ENCODE results near the gene GRM8.

Gene GRM8

DNA sequence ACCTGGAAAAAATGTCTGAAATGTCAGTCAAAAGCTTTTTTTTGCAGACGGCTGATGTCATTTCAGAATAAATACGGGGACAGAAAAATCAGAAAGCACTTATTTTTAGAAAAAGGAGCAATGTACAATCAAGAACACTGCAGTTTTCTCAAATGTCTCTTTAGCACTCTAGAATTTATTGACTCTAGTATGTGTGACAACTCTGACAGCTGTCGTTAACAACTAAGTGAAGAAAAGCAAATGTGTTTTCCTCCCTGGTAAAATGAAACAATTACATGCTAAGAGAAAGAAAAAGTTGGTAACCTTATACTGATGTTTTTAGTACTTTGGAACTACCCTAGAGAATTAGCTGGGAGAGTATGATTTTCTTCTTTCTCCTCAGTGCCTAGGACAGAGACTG lies 497.4 kb downstream of the GRM8 start:
- no peak overlapping the region for H3K27ac Mint-ChIP-seq (ENCODE audit: low read depth)
- ATAC-seq (replicated peaks; ENCODE audit: extremely low read depth, poor library complexity, severe bottlenecking) (no peak), DNase-seq (ENCODE audit: low spot score in 2 of 2) (no peak)
- no peaks in the 10 kb centered on the region for H3K4me1 Mint-ChIP-seq
- H3K9me3 Mint-ChIP-seq, result no peaks in the 10 kb centered on the region
- no peak overlapping the region for H3K4me3 Mint-ChIP-seq
- no peaks in the 10 kb centered on the region for H3K27me3 Mint-ChIP-seq
- no peaks in the 10 kb centered on the region for H3K36me3 Mint-ChIP-seq (ENCODE audit: insufficient read depth)

DNA sequence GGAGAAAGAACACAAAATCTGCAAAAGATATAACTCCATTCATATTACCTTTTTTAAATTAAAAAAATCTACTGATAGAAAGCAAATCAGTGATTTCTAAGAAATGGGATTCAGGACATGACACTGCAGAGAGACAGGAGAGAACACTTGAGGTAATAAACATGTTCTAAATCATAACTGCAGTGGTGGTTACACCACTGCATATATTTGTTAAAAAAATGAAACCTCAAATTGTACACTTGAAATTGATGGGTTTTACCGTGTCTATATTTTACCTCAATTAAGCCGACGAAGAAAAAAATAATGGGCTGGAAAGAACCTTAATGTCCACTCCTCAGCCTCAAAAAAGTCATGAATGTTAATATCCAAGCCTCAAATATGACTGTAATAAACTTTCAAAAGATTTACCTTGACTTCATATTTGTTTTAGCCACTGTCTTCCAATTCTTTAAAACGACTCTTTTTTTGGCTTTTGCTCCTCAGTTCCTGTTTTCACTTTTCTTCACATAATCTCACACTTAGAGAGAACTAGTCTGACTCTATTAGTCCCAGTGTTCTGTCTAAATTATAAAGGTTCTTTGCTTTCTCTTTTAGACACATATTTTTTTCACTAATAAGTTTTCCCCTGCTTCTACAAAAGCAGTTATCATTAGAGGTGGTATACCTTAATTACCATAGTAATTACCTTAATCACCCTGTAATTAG lies 502.4 kb downstream of the GRM8 start:
- Mint-ChIP-seq H3K9me3 (no peaks in the 10 kb centered on the region), H3K4me1 (no peaks in the 10 kb centered on the region), H3K4me3 (no peak overlapping the region), H3K27me3 (no peaks in the 10 kb centered on the region), H3K27ac (ENCODE audit: low read depth) (no peak overlapping the region), H3K36me3 (ENCODE audit: insufficient read depth) (no peaks in the 10 kb centered on the region)
- no peak for ATAC-seq (replicated peaks; ENCODE audit: extremely low read depth, poor library complexity, severe bottlenecking)
- no peak for DNase-seq (ENCODE audit: low spot score in 2 of 2)

DNA sequence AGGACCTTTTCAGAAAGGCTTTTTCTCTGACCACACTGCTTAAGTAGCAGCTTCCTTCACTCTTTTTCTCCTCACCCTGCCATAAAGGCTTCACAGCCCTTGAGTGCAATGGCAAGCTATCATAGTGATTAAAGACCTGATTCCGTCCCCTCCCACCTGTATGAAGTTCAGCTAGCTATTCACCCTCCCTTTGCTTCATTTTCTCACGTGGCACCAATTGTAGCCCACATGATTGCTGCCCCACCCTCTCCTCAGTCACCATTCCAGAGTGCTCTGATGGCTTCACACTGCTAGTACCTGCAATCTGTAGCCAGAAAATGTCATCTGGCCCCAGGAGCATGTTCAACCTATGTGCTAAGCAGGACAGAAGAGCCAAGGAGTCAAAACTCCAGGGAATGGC lies 523.8 kb downstream of the GRM8 start:
- H3K9me3 Mint-ChIP-seq, result no peaks in the 10 kb centered on the region
- ATAC-seq (replicated peaks; ENCODE audit: extremely low read depth, poor library complexity, severe bottlenecking), result no peak
- no peak overlapping the region for H3K27ac Mint-ChIP-seq (ENCODE audit: low read depth)
- no peak overlapping the region for H3K4me3 Mint-ChIP-seq
- H3K27me3 Mint-ChIP-seq, result no peaks in the 10 kb centered on the region
- H3K4me1 Mint-ChIP-seq, result no peaks in the 10 kb centered on the region
- no peak for DNase-seq (ENCODE audit: low spot score in 2 of 2)
- H3K36me3 Mint-ChIP-seq (ENCODE audit: insufficient read depth), result no peaks in the 10 kb centered on the region

DNA sequence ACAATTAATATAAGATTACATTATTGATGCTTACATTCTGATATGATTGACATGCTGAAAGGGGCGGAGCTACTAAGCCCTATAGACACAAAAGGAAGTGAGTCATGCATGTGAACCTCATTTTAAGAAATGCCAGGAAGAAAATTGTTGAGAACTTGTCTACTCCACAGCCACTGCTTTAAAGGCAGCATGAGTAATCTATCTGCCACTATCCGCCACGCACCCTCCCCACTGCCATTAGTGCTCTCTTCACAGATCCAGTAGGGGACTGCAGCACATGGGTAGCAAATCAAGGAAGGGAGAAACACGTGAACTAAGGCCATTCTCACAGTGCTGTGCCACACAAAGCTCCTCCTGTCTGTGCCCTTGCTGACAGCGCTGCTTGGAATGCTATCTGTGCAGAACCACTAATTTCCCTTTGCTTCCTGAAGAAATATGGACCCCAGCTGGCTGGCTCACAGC lies 524.8 kb downstream of the GRM8 start:
- no peaks in the 10 kb centered on the region for H3K36me3 Mint-ChIP-seq (ENCODE audit: insufficient read depth)
- peak overlapping the region; percentile 35 for H3K27ac Mint-ChIP-seq (ENCODE audit: low read depth)
- no peaks in the 10 kb centered on the region for H3K27me3 Mint-ChIP-seq
- H3K4me1 Mint-ChIP-seq, result no peaks in the 10 kb centered on the region
- DNase-seq (ENCODE audit: low spot score in 2 of 2) (no peak), ATAC-seq (replicated peaks; ENCODE audit: extremely low read depth, poor library complexity, severe bottlenecking) (peak; percentile 32)
- no peaks in the 10 kb centered on the region for H3K9me3 Mint-ChIP-seq
- no peak overlapping the region for H3K4me3 Mint-ChIP-seq

DNA sequence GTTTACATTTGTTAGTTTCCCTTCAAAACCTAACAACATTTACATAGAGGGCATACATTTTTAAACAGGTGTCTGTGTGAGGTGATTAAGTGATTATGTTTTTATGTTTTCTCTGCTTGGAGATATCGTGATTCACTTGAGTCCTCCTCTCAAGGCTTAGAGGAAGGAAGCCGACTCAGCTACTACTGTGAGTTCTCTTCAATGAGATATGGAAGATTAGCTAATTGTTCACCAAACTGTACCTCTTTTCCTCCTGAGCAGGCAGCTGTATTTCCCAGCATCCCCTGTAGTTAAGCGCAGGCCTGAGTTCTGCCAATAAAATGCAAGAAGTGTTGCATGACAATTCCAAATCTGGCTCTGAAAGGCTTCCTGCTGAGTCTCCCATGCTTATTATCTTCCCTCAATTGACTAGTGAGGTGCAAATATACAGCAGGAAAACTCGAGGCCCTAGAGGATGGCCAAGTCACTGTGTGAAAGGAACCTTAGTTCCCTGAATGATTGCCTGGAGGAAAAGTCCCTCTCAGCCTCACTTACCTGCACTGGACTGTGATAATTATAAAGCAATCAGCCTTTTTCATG lies 528.7 kb downstream of the GRM8 start:
- Mint-ChIP-seq H3K36me3 (ENCODE audit: insufficient read depth) (peaks cover 2% of the 10 kb centered on the region), H3K9me3 (no peaks in the 10 kb centered on the region), H3K27me3 (no peaks in the 10 kb centered on the region), H3K27ac (ENCODE audit: low read depth) (no peak overlapping the region), H3K4me3 (no peak overlapping the region), H3K4me1 (no peaks in the 10 kb centered on the region)
- DNase-seq (ENCODE audit: low spot score in 2 of 2) (no peak), ATAC-seq (replicated peaks; ENCODE audit: extremely low read depth, poor library complexity, severe bottlenecking) (no peak)

DNA sequence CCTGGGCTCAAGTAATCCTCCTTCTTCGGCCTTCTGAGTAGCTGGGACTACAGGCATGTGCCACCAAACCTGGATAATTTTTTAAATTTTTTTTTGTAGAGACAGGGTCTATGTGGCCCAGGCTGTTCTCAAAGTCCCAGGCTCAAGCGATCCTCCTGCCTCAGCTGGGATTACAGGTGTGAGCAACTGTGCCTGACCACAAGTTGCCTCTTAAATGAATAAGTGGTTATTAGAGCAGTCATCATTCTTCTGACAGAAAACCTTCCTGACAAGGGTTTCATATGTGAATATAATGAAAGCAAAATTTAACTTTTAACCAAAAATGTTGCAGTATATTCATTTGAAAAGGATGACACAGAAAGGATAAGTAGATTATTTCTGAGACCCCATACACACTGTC lies 532.5 kb downstream of the GRM8 start:
- Mint-ChIP-seq H3K27me3 (no peaks in the 10 kb centered on the region), H3K4me1 (no peaks in the 10 kb centered on the region), H3K27ac (ENCODE audit: low read depth) (no peak overlapping the region), H3K4me3 (no peak overlapping the region), H3K36me3 (ENCODE audit: insufficient read depth) (peaks cover 2% of the 10 kb centered on the region), H3K9me3 (no peaks in the 10 kb centered on the region)
- DNase-seq (ENCODE audit: low spot score in 2 of 2) (no peak), ATAC-seq (replicated peaks; ENCODE audit: extremely low read depth, poor library complexity, severe bottlenecking) (no peak)

DNA sequence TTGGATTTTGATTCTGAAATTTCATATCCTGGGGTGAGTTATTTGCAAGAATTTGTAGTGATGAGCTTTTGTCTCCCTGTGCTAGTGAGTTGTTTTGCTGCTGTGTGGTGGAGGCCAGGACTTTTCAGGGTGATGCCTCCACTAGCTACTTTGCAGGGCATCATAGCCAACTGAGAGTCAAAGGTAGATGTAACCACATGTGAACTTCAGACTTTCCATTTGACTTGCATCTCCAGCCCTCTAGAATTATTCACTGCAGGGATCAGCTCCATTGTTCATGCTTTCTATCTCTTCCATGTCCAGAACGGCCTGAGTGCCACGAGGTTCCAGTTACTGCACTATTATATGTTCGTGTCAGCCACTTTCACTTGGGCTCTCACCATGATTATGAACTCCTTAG lies 534.3 kb downstream of the GRM8 start:
- no peak for DNase-seq (ENCODE audit: low spot score in 2 of 2)
- no peak overlapping the region for H3K27ac Mint-ChIP-seq (ENCODE audit: low read depth)
- no peaks in the 10 kb centered on the region for H3K9me3 Mint-ChIP-seq
- no peaks in the 10 kb centered on the region for H3K27me3 Mint-ChIP-seq
- no peak overlapping the region for H3K4me3 Mint-ChIP-seq
- no peaks in the 10 kb centered on the region for H3K4me1 Mint-ChIP-seq
- no peak for ATAC-seq (replicated peaks; ENCODE audit: extremely low read depth, poor library complexity, severe bottlenecking)
- H3K36me3 Mint-ChIP-seq (ENCODE audit: insufficient read depth), result peaks cover 2% of the 10 kb centered on the region

DNA sequence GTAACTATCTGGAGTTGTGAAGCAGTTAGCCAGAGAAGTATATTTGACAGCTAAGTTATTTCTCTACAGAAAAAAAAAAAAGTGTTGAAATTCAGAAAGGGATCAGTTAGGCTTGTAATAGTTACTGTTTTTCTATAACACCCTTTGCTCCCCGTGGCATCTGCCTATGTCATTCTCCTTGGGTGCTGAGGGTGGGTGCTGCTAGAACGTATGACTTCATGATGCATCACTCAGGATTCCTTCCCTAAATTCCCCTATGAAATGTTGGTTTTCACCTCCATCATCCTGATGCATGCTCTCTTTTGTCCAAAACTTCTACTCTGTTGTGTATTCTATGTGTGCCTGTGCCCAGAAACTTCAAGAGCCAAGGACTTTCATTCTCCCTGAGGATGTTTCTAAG lies 536.4 kb downstream of the GRM8 start:
- H3K27ac Mint-ChIP-seq (ENCODE audit: low read depth), result no peak overlapping the region
- H3K27me3 Mint-ChIP-seq, result no peaks in the 10 kb centered on the region
- DNase-seq (ENCODE audit: low spot score in 2 of 2) (no peak), ATAC-seq (replicated peaks; ENCODE audit: extremely low read depth, poor library complexity, severe bottlenecking) (no peak)
- H3K9me3 Mint-ChIP-seq, result no peaks in the 10 kb centered on the region
- no peaks in the 10 kb centered on the region for H3K4me1 Mint-ChIP-seq
- no peak overlapping the region for H3K4me3 Mint-ChIP-seq
- no peaks in the 10 kb centered on the region for H3K36me3 Mint-ChIP-seq (ENCODE audit: insufficient read depth)

DNA sequence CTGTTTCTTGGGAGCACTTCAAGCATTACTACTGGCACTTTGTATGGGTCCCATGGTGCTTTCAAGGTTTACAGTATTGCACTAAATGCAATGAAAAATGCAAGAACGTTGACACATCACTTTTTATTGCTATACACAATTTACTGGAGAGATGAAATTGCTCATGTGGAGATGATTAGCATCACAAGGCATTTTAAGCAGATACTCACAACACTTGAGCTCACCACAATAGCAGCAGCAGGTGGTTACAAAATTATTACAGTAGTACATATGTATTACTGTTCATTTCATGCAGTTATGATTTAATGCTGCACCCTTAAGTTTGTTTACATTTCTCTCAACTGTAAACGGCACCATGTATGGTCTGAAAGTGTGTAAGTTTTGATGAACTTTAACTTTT lies 537.7 kb downstream of the GRM8 start:
- Mint-ChIP-seq H3K27ac (ENCODE audit: low read depth) (no peak overlapping the region), H3K36me3 (ENCODE audit: insufficient read depth) (no peaks in the 10 kb centered on the region), H3K27me3 (no peaks in the 10 kb centered on the region), H3K4me1 (no peaks in the 10 kb centered on the region), H3K9me3 (no peaks in the 10 kb centered on the region), H3K4me3 (no peak overlapping the region)
- DNase-seq (ENCODE audit: low spot score in 2 of 2) (no peak), ATAC-seq (replicated peaks; ENCODE audit: extremely low read depth, poor library complexity, severe bottlenecking) (no peak)

DNA sequence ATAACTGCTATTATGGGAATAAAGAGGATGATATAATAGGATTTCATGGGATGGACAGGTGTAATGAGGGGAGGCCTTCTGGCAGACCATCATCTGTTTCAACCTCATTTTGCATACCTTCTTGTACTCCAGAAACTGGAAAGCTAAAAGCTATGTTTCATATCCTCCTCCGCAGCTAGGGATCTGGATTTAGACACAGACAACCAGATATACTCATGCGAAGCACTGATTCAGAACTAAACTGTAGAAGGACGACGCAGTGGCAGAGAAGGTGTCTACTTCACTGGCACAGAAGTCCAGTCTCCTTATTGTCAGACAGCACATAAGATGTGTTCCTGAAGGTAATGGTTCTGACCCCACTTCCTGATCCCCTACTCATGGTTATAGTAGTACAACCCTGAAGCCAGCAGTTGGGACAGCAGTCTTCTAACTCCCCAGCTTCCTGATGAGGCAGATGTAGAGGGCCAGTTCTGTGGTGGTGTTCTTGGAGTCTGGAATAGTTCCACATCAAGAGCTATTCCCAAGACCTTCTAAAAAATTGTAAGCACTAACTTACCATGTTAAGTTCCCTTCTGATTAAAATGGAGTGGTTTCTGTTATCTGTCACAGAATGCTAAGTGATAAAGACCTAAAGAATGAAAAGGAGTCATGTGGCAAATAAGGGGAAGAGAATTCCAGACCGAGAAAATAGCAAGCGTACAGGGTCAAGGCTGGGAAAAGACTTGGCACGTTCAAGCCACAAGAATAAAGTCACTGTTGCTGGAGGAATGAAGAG lies 550.3 kb downstream of the GRM8 start:
- no peak overlapping the region for H3K4me3 Mint-ChIP-seq
- no peaks in the 10 kb centered on the region for H3K9me3 Mint-ChIP-seq
- ATAC-seq (replicated peaks; ENCODE audit: extremely low read depth, poor library complexity, severe bottlenecking) (no peak), DNase-seq (ENCODE audit: low spot score in 2 of 2) (no peak)
- H3K36me3 Mint-ChIP-seq (ENCODE audit: insufficient read depth), result no peaks in the 10 kb centered on the region
- H3K4me1 Mint-ChIP-seq, result no peaks in the 10 kb centered on the region
- H3K27me3 Mint-ChIP-seq, result no peaks in the 10 kb centered on the region
- H3K27ac Mint-ChIP-seq (ENCODE audit: low read depth), result peak overlapping the region; percentile 22

DNA sequence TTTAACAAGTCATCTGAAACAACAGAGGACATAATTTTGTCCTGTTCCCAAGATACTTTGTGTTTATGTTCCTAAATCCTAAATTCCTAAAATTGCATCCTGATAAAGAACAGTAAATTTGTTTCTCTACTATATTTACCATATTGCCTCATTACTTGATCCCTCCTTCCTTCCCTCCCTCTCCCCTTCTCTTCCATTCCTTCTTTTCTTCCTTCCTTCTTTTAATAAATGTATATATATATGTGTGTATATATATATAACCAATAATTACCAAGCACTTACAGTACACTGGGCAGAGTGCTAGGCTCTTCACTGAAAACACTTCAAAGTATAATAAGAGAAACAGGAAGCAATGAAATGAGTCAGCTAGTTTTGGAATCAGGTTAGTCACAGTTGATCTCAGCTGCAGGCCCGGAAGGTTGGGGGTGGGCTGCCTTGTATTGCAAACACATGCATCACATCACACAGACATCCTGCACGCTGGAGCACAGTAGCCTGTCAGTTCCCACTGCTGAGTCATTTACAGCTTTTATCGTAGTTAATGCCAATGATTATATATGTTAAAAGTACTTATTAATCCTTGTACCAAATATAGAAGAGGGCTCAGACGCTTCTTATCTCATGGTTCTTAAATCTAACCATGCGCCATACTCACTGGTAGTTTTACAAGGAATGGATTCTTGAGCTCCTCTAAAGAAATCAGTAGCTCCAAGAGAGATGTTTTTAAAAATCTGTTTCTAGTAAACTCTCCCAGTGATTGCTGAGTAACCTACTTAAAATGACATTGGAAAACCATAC lies 551.7 kb downstream of the GRM8 start:
- peak; percentile 89 for ATAC-seq (replicated peaks; ENCODE audit: extremely low read depth, poor library complexity, severe bottlenecking)
- Mint-ChIP-seq H3K4me3 (no peak overlapping the region), H3K27me3 (no peaks in the 10 kb centered on the region), H3K9me3 (no peaks in the 10 kb centered on the region), H3K36me3 (ENCODE audit: insufficient read depth) (no peaks in the 10 kb centered on the region), H3K27ac (ENCODE audit: low read depth) (peak overlapping the region; percentile 22), H3K4me1 (no peaks in the 10 kb centered on the region)
- peak in 1 of 2 donors; percentile 40 for DNase-seq (ENCODE audit: low spot score in 2 of 2)

DNA sequence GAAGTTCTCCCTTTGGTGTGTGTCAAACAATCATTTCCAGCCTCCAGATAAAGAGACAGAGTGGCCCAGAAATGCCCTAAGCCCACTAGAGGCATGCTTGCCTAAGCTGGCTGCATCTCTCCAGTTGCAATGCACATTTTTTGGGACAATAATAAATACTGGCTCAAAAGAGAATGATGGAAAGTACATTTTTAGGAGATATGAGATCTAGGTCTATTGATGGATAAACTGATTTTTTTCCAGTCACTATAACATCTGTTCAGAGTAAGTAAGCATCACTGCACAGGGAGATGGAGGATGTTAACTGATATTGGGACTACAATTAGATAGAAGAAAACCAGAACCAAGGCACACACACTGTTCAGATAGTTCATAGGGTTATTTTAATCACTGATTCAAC lies 553.0 kb downstream of the GRM8 start:
- Mint-ChIP-seq H3K27me3 (no peaks in the 10 kb centered on the region), H3K4me1 (no peaks in the 10 kb centered on the region), H3K36me3 (ENCODE audit: insufficient read depth) (no peaks in the 10 kb centered on the region), H3K27ac (ENCODE audit: low read depth) (no peak overlapping the region), H3K4me3 (no peak overlapping the region), H3K9me3 (no peaks in the 10 kb centered on the region)
- DNase-seq (ENCODE audit: low spot score in 2 of 2) (no peak), ATAC-seq (replicated peaks; ENCODE audit: extremely low read depth, poor library complexity, severe bottlenecking) (no peak)

Measured in central memory CD8-positive, alpha-beta T cell (primary cell).